HEK293 (cell line): Measurements from ENCODE around the gene KCNJ16.

Experiments used
- CTCF ChIP-seq: fragments of 450-650 bp; formaldehyde crosslinking; IDR thresholded peaks from 2 replicates; pipeline ENCODE4 v1.5.1; 2016; ENCODE audit warnings: missing biosample characterization, missing genetic modification characterization
- HOXA7 ChIP-seq: sonication (generic); formaldehyde crosslinking; IDR thresholded peaks from 2 replicates; pipeline ENCODE4 v1.8.1; 2022; ENCODE audit warnings: missing genetic modification reagents, borderline replicate concordance
- KLF10 ChIP-seq: fragments of 450-650 bp; IDR thresholded peaks from 2 replicates; pipeline ENCODE4 v1.5.1; 2018; ENCODE audit warnings: missing biosample characterization, mild to moderate bottlenecking, missing genetic modification characterization
- KLF16 ChIP-seq: fragments of 450-650 bp; formaldehyde crosslinking; IDR thresholded peaks from 2 replicates; pipeline ENCODE4 v1.5.1; 2017; ENCODE audit warnings: missing biosample characterization, missing genetic modification characterization
- ZBTB8A ChIP-seq: fragments of 450-650 bp; formaldehyde crosslinking; IDR thresholded peaks from 2 replicates; pipeline ENCODE4 v1.5.1; 2016; ENCODE audit warnings: missing biosample characterization, missing genetic modification characterization
- ZFP69B ChIP-seq: fragments of 450-650 bp; formaldehyde crosslinking; IDR thresholded peaks from 2 replicates; pipeline ENCODE4 v1.5.1; 2016; ENCODE audit warnings: missing biosample characterization, missing genetic modification characterization
- ZNF449 ChIP-seq: fragments of 450-650 bp; formaldehyde crosslinking; IDR thresholded peaks from 2 replicates; pipeline ENCODE4 v1.5.1; 2017; ENCODE audit warnings: missing biosample characterization, mild to moderate bottlenecking, missing genetic modification characterization, moderate library complexity
- ZNF513 ChIP-seq: fragments of 450-650 bp; IDR thresholded peaks from 2 replicates; pipeline ENCODE4 v1.5.1; 2018; ENCODE audit warnings: missing biosample characterization, missing genetic modification characterization
- ZNF530 ChIP-seq: fragments of 450-650 bp; formaldehyde crosslinking; IDR thresholded peaks from 2 replicates; pipeline ENCODE4 v1.5.1; 2016; ENCODE audit warnings: low read depth, missing biosample characterization, missing genetic modification characterization
- ZNF639 ChIP-seq: fragments of 450-650 bp; formaldehyde crosslinking; IDR thresholded peaks from 2 replicates; pipeline ENCODE4 v1.5.1; 2016; ENCODE audit warnings: missing biosample characterization, missing genetic modification characterization
- ZNF792 ChIP-seq: fragments of 450-650 bp; formaldehyde crosslinking; IDR thresholded peaks from 2 replicates; pipeline ENCODE4 v1.5.1; 2016; ENCODE audit warnings: missing biosample characterization, missing genetic modification characterization

- TF ChIP-seq CTCF (tag by site-specific recombination) (no peak), HOXA7 (no peak), ZNF639 (tag by site-specific recombination) (no peak), ZNF449 (tag by site-specific recombination) (no peak), ZNF513 (tag by site-specific recombination) (no peak), ZFP69B (no peak), ZBTB8A (tag by site-specific recombination) (no peak), ZNF530 (tag by site-specific recombination) (no peak), ZNF792 (tag by site-specific recombination) (no peak), KLF10 (no peak), KLF16 (no peak)
These were observed 18.1 kb downstream of the KCNJ16 start for GRCh38 chr17:70093163-70093562.
